KBM-7 (cell line): ENCODE data around the gene NUP88.

Experiments
- DNase-seq: peaks from one replicate; pipeline ENCODE4 v3.0.0-alpha.2; 2015
- in situ Hi-C: fragments of 300-500 bp; cut with MboI; formaldehyde crosslinking; loops from 2 replicates; pipeline ENCODE4 v1.14.3; 2020; ENCODE audit warnings: low sequenced_read_pairs, low pct_unique_long_range_greater_than_20kb, mixed read lengths

Gene NUP88

DNA sequence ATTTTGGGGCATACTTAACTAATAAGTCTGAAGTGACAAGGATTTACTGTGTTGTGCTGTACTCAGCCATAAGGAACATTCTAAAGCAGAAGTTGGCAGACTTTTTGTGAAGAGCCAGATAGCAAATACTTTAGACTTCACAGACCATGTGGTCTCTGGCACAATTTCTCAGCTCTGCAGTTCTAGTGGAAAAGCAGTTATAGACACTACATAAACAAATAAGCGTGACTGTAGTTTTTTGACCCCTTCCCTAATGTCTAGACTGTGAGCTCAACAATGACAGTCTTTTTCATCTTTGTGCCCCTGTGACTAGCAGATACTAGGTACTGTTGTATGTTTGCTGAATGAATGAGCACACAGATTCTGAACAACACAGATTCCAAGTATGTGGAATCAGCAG is 5.4 kb upstream of the NUP88 start:
- in situ Hi-C loops, result no loop called here
- no peak for DNase-seq

DNA sequence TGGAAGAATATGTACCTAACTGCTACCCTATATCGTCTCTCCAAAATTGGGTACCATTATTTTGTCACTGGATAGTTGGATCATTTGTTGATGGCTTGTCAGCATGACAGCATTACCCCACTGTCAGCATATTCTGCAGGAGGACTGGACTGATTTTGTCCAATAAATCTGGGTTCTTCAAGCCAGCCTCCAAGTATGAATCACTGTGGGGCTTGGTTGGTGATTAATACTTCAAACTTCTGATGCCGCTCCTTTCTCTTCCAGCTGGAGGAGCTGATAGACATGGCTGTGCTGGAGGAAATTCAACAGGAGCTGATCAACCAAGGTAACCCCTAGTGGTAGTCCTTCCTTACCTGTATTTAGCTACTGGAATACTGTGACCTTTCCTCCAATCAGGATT is 3.0 kb upstream of the NUP88 start:
- in situ Hi-C loops, result no loop called here
- no peak for DNase-seq

DNA sequence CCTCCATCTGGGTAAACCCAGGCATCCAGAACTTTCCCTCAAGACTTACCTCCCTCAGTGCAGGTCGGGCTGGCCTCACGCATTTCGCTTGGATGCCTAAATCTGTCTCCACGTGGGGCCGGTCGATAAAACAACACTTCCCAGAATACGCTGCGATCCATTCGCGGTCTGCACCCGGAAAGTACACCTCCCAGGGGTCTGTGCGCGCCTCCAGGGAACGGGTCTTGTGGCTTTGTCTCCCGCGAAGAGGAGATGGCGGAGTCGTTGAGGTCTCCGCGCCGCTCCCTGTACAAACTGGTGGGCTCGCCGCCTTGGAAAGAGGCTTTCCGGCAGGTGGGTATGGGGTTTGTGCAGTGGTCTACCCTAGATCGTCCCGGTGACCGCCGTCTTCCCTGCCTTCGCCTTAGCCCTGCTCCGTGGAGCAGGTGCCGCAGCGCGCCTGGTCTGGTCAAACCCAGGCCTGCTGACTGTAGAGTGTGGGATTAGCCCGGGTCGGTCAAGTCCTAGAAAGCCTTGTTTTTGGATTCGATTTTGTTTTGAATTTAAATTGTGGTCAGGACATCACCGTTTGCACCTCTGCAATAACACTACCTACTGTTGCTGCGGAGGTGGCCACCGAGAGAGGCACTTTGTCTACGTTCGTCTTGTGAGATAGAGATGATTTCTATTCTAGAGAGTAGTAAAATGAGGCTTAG is 644 bp upstream of the NUP88 start, which contains the start of gene RPAIN:
Gene RPAIN, plus strand, starts transcription at position 224 of the 695 bp plus-strand sequence. Its CDS starts 29 bp downstream, at position 253.
- in situ Hi-C loops, result no loop called here
- DNase-seq, result no peak

DNA sequence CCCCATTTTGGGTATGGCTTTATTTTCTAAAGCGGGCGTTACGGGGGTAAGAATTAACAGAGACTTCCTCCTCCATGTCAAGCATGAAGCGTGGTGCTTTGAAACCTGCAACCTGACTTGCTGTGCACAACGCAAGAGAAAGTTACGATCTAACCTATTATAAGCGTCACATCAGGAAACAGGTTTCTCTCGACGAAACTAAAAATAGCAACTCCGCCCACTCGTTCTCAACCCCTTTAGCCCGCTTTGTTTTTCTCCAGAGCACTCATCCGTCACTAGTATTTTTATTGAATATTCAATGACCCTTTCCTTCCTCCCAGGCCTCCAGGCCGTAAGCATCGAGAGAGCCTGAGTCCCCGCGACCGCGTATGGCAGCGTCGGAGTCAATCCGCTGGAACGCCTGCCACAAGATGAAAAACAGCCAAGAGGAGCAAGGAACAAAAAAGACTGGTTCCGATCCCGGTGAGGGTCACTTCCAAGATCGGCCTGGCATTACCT is 555 bp downstream of the NUP88 start:
- peak; percentile 92 for DNase-seq

DNA sequence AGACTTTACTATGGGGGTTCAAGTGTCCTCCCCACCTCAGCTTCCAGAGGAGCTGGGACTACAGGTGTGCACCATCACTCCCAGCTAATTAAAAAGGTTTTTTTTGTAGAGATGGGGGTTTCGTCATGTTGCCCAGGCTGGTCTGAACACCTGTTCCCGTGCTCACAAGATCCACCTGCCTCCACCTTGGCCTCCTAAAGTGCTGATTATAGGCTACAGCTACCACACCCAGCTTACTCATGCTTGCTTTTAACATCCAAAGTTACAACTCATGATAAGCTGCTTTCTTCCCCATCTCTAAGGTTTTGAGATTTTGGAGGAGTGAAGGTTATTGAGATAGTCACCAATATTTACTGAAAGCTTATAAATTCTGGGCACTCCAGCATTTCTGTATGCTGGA is 2.6 kb downstream of the NUP88 start:
- no peak for DNase-seq

More for the DNA sequence above, 555 bp downstream of the NUP88 start:
- in situ Hi-C loops, result no loop called here

DNA sequence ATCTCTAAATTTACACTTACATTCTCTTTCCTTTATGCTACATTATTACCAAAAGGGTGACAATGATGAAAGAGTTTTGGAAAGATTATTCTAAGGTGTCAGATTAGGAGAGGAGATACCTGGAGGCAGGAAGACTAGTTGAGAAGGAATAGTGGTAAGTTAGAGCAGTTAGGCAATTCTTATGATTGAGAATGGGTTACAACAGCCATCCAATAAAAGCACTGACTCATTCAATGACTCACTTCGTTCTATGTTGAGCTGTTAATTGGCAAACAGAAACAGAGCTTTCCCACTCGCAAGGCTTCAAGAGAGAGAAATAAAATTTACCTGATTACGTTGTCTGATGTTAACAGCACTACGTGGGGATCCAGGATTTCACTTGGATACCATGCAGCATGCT is 5.8 kb downstream of the NUP88 start:
- in situ Hi-C loops, result no loop called here
- no peak for DNase-seq

More for the DNA sequence above, 2.6 kb downstream of the NUP88 start:
- in situ Hi-C loops, result no loop called here

DNA sequence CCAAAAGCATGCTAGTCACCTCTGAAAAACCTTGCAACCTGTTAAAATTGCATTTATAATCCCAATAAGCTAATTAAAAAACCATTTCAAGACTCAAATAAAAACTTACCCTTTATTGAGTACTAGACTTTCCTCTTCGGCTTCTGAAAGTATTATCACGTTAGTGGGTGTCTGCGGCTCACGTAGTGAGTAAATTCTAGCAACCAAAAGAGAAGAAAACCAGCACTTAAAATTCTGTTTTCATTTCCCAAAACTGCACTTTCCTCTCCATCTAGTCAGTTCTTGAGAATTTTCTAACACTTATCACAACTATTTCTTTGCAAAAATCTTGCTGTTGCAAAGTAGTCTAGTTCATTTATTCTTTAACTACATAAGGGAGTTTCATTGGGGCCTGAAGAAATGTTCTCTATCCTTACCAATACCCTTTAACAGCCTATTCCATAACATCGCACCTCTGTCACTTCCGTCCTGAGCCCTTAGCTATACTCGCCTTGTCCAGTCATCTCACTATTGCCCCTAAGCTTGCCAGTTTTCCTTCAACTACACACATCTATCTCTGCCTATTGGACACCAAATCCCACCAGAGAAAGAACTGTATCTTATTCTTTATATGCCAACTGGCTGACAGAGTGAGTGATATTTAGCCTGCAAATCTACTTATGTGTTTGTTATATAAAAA is 8.7 kb downstream of the NUP88 start:
- DNase-seq, result no peak
- in situ Hi-C loops, result no loop called here

DNA sequence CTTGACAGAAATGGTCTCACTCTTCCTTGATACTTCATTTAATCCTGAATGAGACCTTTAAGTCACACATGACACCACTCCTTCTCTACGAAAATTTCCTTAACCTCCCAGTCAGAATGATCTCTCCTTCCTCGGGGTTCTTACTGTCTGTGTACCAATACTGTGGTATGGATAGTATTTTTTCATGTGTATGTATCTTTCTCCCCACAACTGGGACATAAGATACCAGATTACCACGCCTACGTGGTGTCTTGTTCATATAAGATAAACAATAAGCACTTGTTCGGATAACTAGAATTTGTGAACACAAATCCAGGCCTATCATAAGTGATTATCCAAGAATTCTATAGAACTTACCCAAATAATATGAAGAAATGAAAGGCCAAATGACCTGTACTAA is 11.3 kb downstream of the NUP88 start:
- no peak for DNase-seq
- in situ Hi-C loops, result no loop called here

DNA sequence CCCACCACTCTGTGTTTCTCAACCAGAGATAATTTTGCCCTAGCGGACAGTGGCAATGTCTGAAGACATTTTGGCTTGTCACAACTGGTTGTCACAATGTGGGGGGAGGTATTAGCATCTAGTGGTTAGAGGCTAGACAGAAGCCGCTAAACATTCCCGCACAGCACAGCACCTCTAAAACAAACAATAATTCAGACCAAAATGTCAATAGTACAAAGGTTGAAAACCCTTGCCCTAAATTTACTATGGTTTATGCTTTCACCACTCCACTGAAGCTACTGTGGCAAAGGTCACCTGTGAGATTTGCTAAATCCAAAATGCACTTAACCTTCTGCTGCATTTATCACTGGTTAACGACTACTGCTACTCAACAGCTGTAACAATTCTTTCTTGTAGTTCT is 14.1 kb downstream of the NUP88 start:
- DNase-seq, result no peak
- in situ Hi-C loops, result no loop called here

DNA sequence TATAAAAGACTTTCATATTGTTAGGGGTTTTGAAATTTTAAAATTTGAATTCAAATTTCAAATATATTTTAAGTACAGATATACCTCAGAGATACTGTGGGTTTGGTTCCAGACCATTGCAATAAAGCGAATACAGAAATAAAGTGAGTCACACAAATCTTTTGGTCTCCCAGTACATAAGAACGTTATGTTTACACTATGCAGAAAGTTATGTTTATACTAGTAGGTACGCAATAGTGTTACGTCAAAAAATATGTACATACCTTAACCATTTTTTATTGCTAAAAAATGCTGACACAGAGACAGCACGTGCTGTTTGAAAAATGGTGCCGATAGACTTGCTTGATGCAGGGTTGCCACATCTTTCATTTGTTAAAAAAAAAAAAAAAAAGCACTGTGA is 19.7 kb downstream of the NUP88 start:
- DNase-seq, result no peak
- in situ Hi-C loops, result no loop called here

DNA sequence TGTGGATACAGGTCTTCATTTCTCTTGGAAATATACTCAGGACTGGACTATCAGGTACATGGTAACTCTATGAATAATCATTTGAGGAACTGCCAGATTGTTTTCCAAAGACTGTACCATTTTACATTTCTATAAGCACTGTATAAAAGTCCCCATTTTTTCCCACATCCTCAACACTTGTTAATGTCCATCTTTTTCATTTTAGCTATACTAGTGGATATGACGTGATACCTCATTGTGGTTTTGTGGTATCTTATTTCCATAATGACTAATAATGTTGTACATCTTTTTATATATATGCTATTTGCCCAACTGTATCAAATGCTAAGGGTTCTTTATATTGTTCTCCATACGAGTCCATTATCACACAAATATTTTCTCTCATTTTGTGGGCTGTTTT is 22.9 kb downstream of the NUP88 start:
- no peak for DNase-seq
- in situ Hi-C loops, result no loop called here

DNA sequence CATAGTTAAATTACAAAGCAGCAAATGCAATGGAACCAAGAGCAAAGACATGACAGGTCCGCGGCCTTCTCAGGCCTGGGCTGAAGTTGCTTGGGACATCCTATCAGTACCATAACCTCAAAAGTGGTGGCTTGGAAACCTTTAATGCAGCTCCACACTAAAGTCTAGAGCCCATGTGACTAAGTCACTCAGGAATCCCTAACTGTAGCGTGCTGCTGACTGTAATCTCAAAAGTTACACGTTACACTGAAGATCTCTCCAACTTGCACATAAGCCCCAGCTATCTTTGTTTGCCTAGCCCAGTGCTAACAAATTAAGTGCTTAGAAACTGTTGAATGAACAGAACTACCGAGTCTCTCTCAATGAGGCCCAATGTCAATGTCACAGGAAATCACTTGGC is 27.8 kb downstream of the NUP88 start:
- in situ Hi-C loops, result no loop called here
- DNase-seq, result no peak

DNA sequence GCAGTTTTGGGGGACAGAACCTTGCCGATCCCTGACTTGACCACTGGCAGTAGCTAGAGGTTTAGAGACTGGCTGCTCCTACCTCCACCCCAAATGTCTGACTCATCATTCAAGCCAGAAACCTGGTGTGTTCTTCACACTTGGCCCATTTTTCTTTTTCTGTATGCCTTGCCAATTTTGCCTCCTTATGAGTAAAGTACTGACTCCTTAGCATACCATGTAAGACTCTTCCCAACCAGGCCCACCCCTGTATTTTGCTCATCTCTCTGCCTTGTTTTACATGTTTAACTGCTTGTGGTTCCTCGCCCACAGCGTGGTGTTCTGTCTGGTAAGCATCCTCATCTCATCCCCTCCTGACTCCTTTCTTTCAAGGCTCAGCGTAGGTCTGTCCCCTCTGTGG is 37.9 kb downstream of the NUP88 start:
- DNase-seq, result no peak
- in situ Hi-C loops, result no loop called here

DNA sequence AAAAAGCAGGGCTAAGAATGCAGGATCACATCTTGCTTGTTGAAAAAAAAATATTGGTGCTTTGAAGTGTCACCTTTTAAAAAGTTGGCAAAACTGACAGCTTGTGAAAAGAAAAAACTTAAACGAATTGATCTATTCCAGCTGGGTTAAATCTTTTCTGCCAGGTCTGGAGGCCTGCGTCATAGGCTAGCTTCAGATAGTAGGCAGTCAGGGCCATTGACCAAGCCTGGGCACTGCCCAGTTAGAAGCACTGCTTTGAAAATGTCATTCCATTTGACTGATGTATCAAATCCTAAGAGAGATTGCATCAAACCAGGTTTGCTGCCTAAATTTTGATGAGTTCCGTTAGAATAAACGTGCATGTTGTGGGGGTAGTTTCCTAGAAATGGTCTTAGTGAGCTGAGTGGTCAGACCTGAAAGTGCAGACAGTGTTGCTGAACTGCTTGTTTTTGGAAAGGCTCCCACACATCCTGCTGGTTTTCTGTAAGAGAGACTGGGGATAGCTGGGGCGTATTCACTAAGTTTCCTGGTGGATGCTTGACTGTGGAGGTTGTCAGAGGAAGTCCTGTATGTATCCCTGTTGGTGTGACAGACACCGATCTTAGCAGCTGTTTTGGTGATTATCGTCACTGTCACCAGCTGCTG is 38.8 kb downstream of the NUP88 start:
- DNase-seq, result no peak
- in situ Hi-C loops, result no loop called here

DNA sequence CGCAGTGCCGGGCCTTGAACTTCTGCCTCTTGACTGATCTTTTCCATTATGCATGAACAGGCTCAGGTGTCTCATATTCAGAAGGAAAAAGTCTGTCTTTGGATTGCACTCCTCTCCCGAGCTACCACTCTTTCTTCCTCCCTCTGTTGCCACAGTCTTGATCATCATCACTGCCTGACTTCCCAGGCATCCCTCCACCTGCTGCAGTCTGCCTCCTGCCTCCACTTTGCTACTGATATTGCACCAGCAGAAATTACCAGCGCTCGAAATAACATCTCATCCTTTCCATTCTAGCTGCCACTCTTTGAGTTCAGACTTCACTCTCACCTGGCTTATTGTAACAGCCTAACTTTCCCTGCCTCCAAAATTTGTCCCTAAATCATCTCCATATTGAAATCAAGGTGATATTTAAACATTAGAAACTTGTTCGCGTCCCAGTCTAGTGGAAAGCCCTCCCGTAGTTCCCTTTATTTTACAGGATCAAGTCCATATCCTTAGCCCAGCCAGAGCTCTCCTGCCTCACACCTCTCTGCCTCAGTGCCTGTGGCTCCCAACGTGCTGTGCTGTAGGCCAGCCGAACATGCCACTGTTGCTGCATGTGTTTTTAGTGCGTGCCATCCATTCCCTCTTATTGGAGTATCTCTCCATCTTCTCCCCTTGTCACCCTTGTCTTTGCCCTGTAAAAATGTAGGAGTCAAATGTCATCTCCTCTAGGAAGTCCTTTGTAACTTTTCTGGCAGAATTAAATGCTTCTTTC is 39.9 kb downstream of the NUP88 start:
- in situ Hi-C loops, result no loop called here
- DNase-seq, result no peak

DNA sequence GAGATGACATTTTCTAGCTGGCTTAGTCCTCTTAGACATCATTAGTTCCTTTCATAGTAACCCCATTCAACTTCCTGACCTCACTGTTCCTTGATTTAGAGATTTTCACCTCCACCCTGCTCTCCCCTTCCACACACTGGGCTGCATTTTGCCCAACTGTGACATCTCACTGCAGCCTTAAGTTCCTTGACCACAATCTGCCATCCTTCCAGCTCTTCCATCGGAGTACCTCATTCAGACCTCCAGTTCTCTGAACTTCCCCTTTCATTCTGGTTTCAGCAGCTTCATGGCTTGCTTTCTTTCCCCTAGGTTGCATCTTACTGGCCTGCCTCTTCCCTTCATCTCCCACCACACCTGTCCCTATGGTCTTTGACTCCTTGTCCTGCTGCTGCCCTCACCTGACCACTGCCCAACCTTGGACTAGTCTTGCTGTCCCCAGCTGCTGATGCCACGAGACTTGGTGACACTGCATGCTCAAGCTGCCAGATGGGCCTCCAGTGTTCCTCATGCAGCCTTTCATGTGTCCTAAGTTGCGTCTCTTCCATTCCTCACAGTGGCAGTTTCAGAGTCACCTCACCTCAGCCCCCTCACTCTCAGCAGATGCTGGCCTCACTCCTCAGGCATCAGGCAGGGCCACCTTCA is 40.8 kb downstream of the NUP88 start:
- in situ Hi-C loops, result no loop called here
- no peak for DNase-seq

DNA sequence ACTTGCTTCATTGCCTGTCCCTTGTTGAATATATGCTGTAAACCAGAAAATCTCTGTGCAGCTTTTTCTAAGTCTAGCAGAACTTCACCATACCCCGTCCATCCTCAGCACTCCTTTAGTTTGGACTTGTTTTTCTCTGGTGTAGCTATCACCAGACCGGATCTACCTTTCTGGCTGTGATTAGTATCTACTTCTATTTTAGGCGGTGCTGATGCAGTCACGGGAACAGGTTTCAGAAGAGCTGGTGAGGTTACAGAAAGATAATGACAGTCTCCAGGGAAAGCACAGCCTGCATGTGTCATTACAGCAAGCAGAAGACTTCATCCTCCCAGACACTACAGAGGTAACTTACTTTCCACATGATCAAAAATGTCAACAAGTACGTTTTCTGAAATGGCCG is 46.4 kb downstream of the NUP88 start:
- DNase-seq, result no peak
- in situ Hi-C loops, result no loop called here

DNA sequence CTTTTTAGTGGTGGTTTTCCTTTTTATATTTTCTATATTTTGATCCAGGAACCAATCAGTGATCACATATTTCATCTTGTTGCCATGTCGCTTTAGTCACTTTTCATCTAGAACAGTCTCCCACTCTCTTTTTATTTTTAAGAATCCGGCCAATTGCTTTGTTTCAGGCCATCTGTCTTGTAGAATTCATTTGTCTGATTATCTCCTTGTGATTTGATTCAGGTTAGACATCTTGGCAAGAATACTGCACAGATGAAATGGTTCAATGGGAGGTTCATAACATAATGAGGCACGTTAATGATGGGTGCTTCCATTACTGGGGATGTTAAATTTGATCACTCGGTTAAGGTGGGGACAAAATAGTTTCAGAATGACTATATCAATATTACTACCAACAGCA is 49.1 kb downstream of the NUP88 start:
- no peak for DNase-seq
- in situ Hi-C loops, result no loop called here

DNA sequence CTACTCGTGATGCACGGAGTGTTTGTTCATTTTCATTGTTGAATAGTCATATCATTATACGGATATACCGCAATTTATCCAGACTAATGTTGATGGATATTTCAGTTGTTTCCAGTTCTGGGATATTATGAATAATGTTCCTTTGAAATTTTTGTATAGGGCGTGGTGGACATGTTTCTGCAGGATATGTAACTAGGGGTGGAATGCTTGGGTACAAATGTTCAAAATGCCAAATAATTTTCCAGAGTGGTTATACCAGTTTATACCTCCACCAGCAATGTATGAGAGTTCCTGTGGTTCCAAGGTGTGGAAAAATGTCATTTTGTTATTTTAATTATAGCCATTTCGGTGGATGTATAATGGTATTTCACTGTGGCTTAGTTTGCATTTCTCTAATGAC is 53.6 kb downstream of the NUP88 start:
- in situ Hi-C loops, result no loop called here
- DNase-seq, result no peak
